Loucy (cell line): Measurements from ENCODE around the gene KEL.
A peak's percentile ranks its signal among the peaks of the same experiment; 100 is the strongest.

Source experiments
- H2AFZ ChIP-seq: fragments of 200-600 bp; sonication (generic); 2 replicates; pipeline ENCODE4 v1.6.0; 2016; ENCODE audit warnings: antibody characterized with exemption, mild to moderate bottlenecking, low read length, moderate library complexity
- H3F3A ChIP-seq: fragments of 200-600 bp; 2 replicates; pipeline ENCODE4 v1.6.0; 2016; ENCODE audit warnings: antibody characterized with exemption, low read depth, mild to moderate bottlenecking
- H3K27me3 ChIP-seq: fragments of 200-600 bp; sonication (generic); 2 replicates; pipeline ENCODE4 v1.6.1; 2014; ENCODE audit warnings: low read length, mild to moderate bottlenecking; ENCODE audit not compliant: insufficient read depth, poor library complexity, severe bottlenecking
- H3K36me3 ChIP-seq: fragments of 200-600 bp; sonication (generic); 2 replicates; pipeline ENCODE4 v1.6.1; 2016; ENCODE audit warnings: low read length; ENCODE audit not compliant: insufficient read depth
- H3K4me1 ChIP-seq: fragments of 200-600 bp; sonication (generic); 2 replicates; pipeline ENCODE4 v1.5.1; 2014; ENCODE audit warnings: low read length, mild to moderate bottlenecking; ENCODE audit not compliant: insufficient read depth, poor library complexity, severe bottlenecking
- H3K4me2 ChIP-seq: fragments of 200-600 bp; sonication (generic); 2 replicates; pipeline ENCODE4 v1.6.0; 2014; ENCODE audit warnings: antibody characterized with exemption, low read length, low read depth, mild to moderate bottlenecking; ENCODE audit not compliant: poor library complexity, severe bottlenecking
- H3K4me3 ChIP-seq: fragments of 200-600 bp; sonication (generic); 2 replicates; pipeline ENCODE4 v1.5.1; 2014; ENCODE audit warnings: low read length, mild to moderate bottlenecking, mixed read lengths; ENCODE audit not compliant: poor library complexity, severe bottlenecking
- H3K79me2 ChIP-seq: fragments of 200-600 bp; sonication (generic); 2 replicates; pipeline ENCODE4 v1.6.1; 2014; ENCODE audit warnings: low read length; ENCODE audit not compliant: insufficient read depth
- H3K9ac ChIP-seq: fragments of 200-600 bp; sonication (generic); 2 replicates; pipeline ENCODE4 v1.6.0; 2014; ENCODE audit warnings: mild to moderate bottlenecking, low read depth, low read length, moderate library complexity; ENCODE audit not compliant: poor library complexity, severe bottlenecking
- H3K9me2 ChIP-seq: fragments of 200-600 bp; sonication (generic); replicated peaks from 2 replicates; pipeline ENCODE4 v1.6.1; 2016; ENCODE audit warnings: low read depth, low read length, mixed read lengths
- H3K9me3 ChIP-seq: fragments of 200-600 bp; sonication (generic); 2 replicates; pipeline ENCODE4 v1.6.1; 2014; ENCODE audit warnings: mild to moderate bottlenecking, antibody characterized with exemption, low read length, low read depth; ENCODE audit not compliant: insufficient read depth
- H4K20me1 ChIP-seq: fragments of 200-600 bp; sonication (generic); 2 replicates; pipeline ENCODE4 v1.6.0; 2014; ENCODE audit warnings: antibody characterized with exemption, low read length, mild to moderate bottlenecking; ENCODE audit not compliant: insufficient read depth, poor library complexity, severe bottlenecking
- CTCF ChIP-seq: fragments of 200-600 bp; sonication (generic); conservative IDR thresholded peaks from 2 replicates; pipeline ENCODE4 v1.5.1; 2014; ENCODE audit warnings: mild to moderate bottlenecking, antibody characterized with exemption, low read length
- EZH2phosphoT487 ChIP-seq: fragments of 200-600 bp; IDR thresholded peaks from 2 replicates; pipeline ENCODE4 v1.6.1; 2018; ENCODE audit warnings: antibody characterized with exemption, mild to moderate bottlenecking, moderate library complexity, borderline replicate concordance

The KEL gene

DNA sequence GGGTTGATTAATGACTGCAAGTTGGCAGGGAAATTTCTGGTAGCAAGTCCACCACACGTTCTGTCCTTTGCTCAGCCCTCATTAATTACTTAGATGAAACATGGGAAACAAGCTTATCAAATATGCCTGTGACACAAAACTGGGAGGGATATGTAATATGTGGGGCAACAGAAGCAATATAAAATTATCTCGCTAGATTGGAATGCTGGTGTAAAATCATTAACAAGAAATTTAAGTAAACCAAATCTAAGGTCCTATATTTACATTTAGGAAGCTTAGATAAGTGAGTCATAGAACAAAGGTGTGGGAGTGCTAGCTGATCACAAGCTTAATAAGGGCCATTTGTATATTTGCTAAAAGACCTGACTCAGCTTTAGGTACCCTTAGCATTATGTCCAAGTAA lies 52.1 kb downstream of the KEL start:
- no peaks in the 10 kb centered on the region for H3K9me2 ChIP-seq
- no peak overlapping the region for H3K9ac ChIP-seq
- no peaks in the 10 kb centered on the region for H3K36me3 ChIP-seq
- H3K9me3 ChIP-seq, result 0 out of 2 replicates have a peak, but pooled peaks cover 3% of the 10 kb centered on the region
- no peak overlapping the region for H3K4me3 ChIP-seq
- peaks cover 9% of the 10 kb centered on the region for H3K4me1 ChIP-seq
- H3K4me2 ChIP-seq, result no peak overlapping the region
- no peaks in the 10 kb centered on the region for H3K79me2 ChIP-seq
- no peaks in the 10 kb centered on the region for H3K27me3 ChIP-seq
- H4K20me1 ChIP-seq, result no peaks in the 10 kb centered on the region
- TF ChIP-seq CTCF (no peak), EZH2phosphoT487 (no peak)
- H2AFZ ChIP-seq, result no peak overlapping the region
- no peaks in the 10 kb centered on the region for H3F3A ChIP-seq

DNA sequence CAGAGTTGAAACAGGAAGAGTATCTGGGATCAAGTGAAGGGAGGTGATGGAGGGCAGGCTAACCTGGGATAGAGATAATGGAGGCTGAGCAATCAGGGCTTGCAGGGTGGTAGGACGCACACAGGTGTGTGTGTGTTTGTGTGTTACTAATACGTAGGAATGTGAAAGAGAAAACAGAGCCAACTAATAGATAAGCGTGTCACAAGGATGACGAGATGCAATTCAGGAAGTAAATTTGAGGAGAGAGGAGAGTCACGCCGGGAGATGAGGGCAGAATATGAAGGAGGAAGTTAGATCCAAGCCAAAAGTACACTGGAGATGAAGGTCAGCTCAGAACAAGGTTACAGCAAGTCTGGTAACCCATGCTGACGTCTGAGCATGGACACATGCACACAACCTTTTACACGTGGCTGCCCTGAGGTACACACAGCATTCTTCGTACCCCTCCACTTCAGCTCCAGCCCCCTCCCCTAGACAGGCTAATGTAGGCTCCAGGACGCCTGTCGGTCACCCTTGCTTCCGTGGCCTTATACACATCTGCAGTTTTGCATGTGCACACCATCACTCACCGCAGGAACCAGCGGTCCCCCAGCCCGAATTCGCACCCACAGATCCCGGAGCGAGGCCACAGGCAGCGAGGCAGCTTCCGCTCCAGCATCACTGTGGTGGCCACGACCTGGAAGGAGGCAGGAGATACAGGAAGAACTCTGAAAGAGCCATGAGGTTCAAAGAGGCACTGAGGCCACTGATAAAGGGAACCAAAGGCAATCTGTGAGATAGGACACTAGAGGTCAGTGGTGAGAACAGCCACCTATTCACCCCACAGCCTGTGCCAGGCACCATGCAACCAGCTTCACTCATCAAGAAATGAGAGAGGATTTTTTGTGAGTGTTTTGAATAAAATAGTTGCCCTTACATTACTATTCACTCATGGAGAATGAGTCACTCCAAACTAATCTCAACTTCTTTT lies 53.0 kb downstream of the KEL start:
- H2AFZ ChIP-seq, result no peak overlapping the region
- no peaks in the 10 kb centered on the region for H3K27me3 ChIP-seq
- no peak overlapping the region for H3K9ac ChIP-seq
- H3F3A ChIP-seq, result no peaks in the 10 kb centered on the region
- H3K4me3 ChIP-seq, result no peak overlapping the region
- no peaks in the 10 kb centered on the region for H3K79me2 ChIP-seq
- H4K20me1 ChIP-seq, result no peaks in the 10 kb centered on the region
- 0 out of 2 replicates have a peak, but pooled peaks cover 8% of the 10 kb centered on the region for H3K9me3 ChIP-seq
- H3K9me2 ChIP-seq, result no peaks in the 10 kb centered on the region
- peaks cover 5% of the 10 kb centered on the region for H3K4me1 ChIP-seq
- no peaks in the 10 kb centered on the region for H3K36me3 ChIP-seq
- no peak overlapping the region for H3K4me2 ChIP-seq
- TF ChIP-seq EZH2phosphoT487 (no peak), CTCF (peak; percentile 72)

GRCh38 chr7:142908290-142908689 lies 53.9 kb downstream of the KEL start:
- no peak overlapping the region for H3K4me2 ChIP-seq
- H3K36me3 ChIP-seq, result no peaks in the 10 kb centered on the region
- no peak overlapping the region for H2AFZ ChIP-seq
- H3K27me3 ChIP-seq, result no peaks in the 10 kb centered on the region
- H3K4me1 ChIP-seq, result no peaks in the 10 kb centered on the region
- no peak overlapping the region for H3K4me3 ChIP-seq
- H3K9ac ChIP-seq, result no peak overlapping the region
- H3K79me2 ChIP-seq, result no peaks in the 10 kb centered on the region
- 0 out of 2 replicates have a peak, but pooled peaks cover 9% of the 10 kb centered on the region for H3K9me3 ChIP-seq
- no peaks in the 10 kb centered on the region for H3F3A ChIP-seq
- H4K20me1 ChIP-seq, result no peaks in the 10 kb centered on the region
- TF ChIP-seq EZH2phosphoT487 (no peak), CTCF (no peak)
- H3K9me2 ChIP-seq, result no peaks in the 10 kb centered on the region
